Stimulated activated CD4-positive, alpha-beta T cell treated with anti-CD3 and anti-CD28 coated beads, Interleukin-15, amount 100 ng/mL, for 24 hours (primary cell): ENCODE measurements around the gene ZNF418.
A peak's percentile ranks its signal among the peaks of the same experiment; 100 is the strongest.
"Not testable (repeated sequence)": the region's sequence is repeated elsewhere in the genome, so short reads cannot be mapped to it uniquely, and the experiment has no call there.

ENCODE experiments used
- DNase-seq: peaks from one replicate; pipeline ENCODE4 v3.0.0-alpha.2; 2020

Gene ZNF418

GRCh38 chr19:57888560-57889231 lies 46.5 kb downstream of the ZNF418 start, which contains the start of gene ZNF814:
ZNF814 (minus strand) TSS chr19:57889037; CDS start chr19:57888802, 235 bp downstream.
- peak; percentile 88 for DNase-seq

GRCh38 chr19:57888107-57888559 lies 47.1 kb downstream of the ZNF418 start:
- DNase-seq: no peak

- no peak for DNase-seq
These were observed 47.8 kb downstream of the ZNF418 start for GRCh38 chr19:57887195-57887941.

GRCh38 chr19:57886046-57886445 lies 49.2 kb downstream of the ZNF418 start:
- no peak for DNase-seq

- DNase-seq: not testable (repeated sequence)
These were observed 61.1 kb downstream of the ZNF418 start for GRCh38 chr19:57873883-57874799.

GRCh38 chr19:57872450-57872849 lies 62.8 kb downstream of the ZNF418 start:
- DNase-seq: no peak
